ENCODE data around the gene EGFLAM.

EGFLAM gene

DNA sequence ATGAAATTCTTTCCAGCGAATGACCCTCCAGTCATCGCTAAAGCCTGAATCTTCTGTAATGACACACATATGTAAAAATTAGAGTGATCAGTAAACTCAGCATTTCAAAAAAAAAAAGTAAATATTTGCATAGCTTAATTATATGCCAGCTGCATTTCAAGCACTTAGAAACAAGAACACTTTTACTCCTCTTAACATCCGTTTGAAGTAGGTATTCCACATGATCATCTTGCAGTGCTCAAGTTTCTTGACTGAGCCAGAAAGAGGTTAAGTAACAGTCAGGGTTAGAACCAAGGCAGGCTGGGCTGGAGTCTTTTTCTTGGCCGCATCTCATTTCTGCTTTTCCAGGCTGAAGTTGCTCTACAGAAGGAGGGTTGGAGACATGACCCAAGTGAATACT is 27.6 kb downstream of the EGFLAM start:
- Histone ChIP-seq H3K4me3 (ENCODE audit: low read depth, low read length) (no peak overlapping the region), H3K27ac (no peak overlapping the region), H3K36me3 (peaks cover 9% of the 10 kb centered on the region; the same call in 1 of the 2 replicates), H3K27me3 (ENCODE audit: insufficient read depth, low read depth, severe bottlenecking) (no peaks in the 10 kb centered on the region), H3K9me3 (ENCODE audit: severe bottlenecking) (no peaks in the 10 kb centered on the region)
- DNase-seq, result no peak
- TF ChIP-seq, protein P1, sequence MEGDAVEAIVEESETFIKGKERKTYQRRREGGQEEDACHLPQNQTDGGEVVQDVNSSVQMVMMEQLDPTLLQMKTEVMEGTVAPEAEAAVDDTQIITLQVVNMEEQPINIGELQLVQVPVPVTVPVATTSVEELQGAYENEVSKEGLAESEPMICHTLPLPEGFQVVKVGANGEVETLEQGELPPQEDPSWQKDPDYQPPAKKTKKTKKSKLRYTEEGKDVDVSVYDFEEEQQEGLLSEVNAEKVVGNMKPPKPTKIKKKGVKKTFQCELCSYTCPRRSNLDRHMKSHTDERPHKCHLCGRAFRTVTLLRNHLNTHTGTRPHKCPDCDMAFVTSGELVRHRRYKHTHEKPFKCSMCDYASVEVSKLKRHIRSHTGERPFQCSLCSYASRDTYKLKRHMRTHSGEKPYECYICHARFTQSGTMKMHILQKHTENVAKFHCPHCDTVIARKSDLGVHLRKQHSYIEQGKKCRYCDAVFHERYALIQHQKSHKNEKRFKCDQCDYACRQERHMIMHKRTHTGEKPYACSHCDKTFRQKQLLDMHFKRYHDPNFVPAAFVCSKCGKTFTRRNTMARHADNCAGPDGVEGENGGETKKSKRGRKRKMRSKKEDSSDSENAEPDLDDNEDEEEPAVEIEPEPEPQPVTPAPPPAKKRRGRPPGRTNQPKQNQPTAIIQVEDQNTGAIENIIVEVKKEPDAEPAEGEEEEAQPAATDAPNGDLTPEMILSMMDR (IDR thresholded peaks at IDR 0.05; ENCODE audit: low read depth, low read length), result no peak

DNA sequence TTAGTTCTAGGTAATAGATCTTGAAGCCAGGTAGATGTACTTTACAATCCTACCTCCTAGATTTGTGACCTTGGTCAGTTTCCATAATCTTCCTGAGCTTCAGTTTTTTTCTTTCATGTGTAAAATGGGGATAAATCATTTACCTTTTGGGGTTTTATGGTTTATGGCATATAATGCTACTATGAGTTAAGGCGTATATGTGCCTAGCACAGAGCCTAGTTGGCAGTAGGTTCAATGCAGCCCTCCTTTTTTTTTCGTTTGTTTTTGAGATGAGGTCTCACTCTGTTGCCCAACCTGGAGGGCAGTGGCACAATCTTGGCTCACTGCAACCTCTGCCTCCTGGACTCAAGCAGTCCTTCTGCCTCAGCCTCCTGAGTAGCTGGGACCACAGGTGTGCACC is 28.8 kb downstream of the EGFLAM start:
- H3K36me3 ChIP-seq, result peaks cover 9% of the 10 kb centered on the region; the same call in 1 of the 2 replicates
- TF ChIP-seq, protein P1 (IDR thresholded peaks at IDR 0.05; ENCODE audit: low read depth, low read length), result no peak
- DNase-seq, result no peak
- H3K27ac ChIP-seq, result no peak overlapping the region
- H3K27me3 ChIP-seq (ENCODE audit: insufficient read depth, low read depth, severe bottlenecking), result no peaks in the 10 kb centered on the region
- H3K4me3 ChIP-seq (ENCODE audit: low read depth, low read length), result no peak overlapping the region
- H3K9me3 ChIP-seq (ENCODE audit: severe bottlenecking), result no peaks in the 10 kb centered on the region

DNA sequence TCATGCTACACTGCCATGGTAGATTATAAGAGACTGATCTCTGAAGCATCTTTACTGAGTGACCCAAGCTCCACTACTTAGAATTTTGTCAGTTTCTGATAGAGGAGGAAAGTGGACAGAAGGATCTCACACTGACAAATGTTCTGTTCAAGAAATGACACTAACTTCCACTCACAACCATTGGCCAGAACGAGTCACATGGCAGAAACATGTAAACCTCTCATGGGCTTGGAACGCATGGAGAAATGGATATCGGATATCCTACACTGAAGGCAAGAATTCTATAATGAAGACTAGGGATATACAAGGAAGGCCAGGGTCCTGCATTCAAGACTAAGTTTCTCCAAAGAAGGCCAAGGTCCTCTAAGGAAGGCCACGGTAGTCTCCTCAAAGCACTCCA is 31.1 kb downstream of the EGFLAM start:
- Histone ChIP-seq H3K4me3 (ENCODE audit: low read depth, low read length) (no peak overlapping the region), H3K27me3 (ENCODE audit: insufficient read depth, low read depth, severe bottlenecking) (no peaks in the 10 kb centered on the region), H3K27ac (no peak overlapping the region), H3K9me3 (ENCODE audit: severe bottlenecking) (no peaks in the 10 kb centered on the region), H3K36me3 (peaks cover 6% of the 10 kb centered on the region)
- no peak for DNase-seq
- TF ChIP-seq, protein P1 (IDR thresholded peaks at IDR 0.05; ENCODE audit: low read depth, low read length), result no peak

DNA sequence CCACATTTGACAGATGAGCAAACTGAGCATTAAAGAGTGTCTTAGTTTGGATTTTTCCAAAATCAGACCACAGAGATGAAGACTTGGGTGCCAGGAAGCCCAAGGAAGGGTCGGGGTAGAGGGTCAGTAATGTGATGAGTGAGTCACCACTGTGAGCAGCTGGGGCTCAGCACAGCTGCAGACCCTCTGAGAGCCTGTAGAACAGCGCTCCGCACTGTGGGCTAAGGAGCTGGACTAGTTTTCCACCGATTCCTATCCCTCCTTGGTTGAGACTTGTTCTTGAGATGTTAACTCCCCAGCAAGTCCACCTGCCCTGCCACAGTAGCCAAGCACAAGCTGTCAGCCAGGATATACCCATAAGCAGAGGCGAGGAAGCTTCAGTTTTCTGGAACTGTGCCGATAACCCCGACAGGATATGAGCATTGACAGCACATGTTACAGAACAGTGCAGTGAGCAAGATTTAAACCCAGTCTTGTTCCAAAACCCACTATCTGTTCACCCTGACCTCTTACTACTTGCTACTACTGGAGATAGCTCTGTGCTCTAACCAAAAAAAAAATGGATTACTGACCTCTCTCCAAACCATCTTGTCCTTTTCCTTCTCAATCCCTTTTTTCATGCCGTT is 31.8 kb downstream of the EGFLAM start:
- DNase-seq, result no peak
- Histone ChIP-seq H3K9me3 (ENCODE audit: severe bottlenecking) (no peaks in the 10 kb centered on the region), H3K27me3 (ENCODE audit: insufficient read depth, low read depth, severe bottlenecking) (no peaks in the 10 kb centered on the region), H3K36me3 (peaks cover 6% of the 10 kb centered on the region), H3K27ac (no peak overlapping the region), H3K4me3 (ENCODE audit: low read depth, low read length) (no peak overlapping the region)
- TF ChIP-seq, protein P1 (IDR thresholded peaks at IDR 0.05; ENCODE audit: low read depth, low read length), result no peak

DNA sequence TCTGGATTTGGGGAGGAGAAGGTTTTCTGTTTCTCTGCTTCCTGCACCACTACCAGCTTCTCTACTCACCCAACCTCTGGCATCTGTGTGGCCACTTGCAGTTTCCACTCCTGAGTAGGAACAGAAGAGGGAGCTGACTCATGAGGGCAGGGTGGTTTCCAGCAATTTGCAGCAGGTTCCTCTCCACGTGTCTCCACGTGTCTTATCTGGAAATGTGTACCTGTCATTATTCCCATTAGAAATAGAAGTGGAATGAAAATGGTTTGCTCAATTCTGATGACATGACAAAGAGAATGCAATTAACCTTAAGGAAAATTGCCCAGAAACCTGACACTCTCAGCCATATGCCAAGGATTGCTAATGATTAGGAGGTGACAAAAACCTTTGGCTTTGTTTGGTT is 33.0 kb downstream of the EGFLAM start:
- H3K9me3 ChIP-seq (ENCODE audit: severe bottlenecking), result no peaks in the 10 kb centered on the region
- H3K4me3 ChIP-seq (ENCODE audit: low read depth, low read length), result no peak overlapping the region
- H3K27me3 ChIP-seq (ENCODE audit: insufficient read depth, low read depth, severe bottlenecking), result no peaks in the 10 kb centered on the region
- no peak for DNase-seq
- no peak overlapping the region; the same call in 1 of the 2 replicates for H3K27ac ChIP-seq
- TF ChIP-seq, protein P1 (IDR thresholded peaks at IDR 0.05; ENCODE audit: low read depth, low read length), result no peak
- peaks cover 6% of the 10 kb centered on the region for H3K36me3 ChIP-seq

DNA sequence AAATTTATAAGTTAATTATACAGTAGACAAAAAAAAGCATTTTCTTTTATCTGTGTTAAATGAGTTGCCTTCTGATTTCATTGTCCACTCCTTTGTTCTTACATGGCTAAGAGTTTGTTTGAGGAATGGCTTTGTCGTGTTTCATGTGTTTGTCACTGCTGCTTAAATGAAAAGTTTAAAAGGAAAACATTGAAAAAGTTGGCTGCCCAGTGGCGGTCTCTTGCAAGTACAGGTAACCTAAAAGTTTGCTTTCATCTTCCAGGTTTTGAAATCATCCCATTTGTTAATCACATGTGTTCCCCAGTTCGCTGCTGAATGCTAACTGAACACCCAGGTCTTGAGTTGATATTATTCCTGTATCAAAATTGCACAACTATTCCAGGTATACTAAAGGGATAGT is 33.9 kb downstream of the EGFLAM start:
- H3K4me3 ChIP-seq (ENCODE audit: low read depth, low read length), result no peak overlapping the region
- TF ChIP-seq, protein P1 (IDR thresholded peaks at IDR 0.05; ENCODE audit: low read depth, low read length), result no peak
- peaks cover 6% of the 10 kb centered on the region for H3K36me3 ChIP-seq
- H3K27ac ChIP-seq, result peak overlapping the region; percentile 4; the same call in 1 of the 2 replicates
- H3K9me3 ChIP-seq (ENCODE audit: severe bottlenecking), result no peaks in the 10 kb centered on the region
- H3K27me3 ChIP-seq (ENCODE audit: insufficient read depth, low read depth, severe bottlenecking), result no peaks in the 10 kb centered on the region
- no peak for DNase-seq
